ENCODE measurements around the gene PFKFB3. TPM values are rescaled to one million over a fixed set of nuclear protein-coding genes. Genes with fewer than 3 reads are reported as not detected.

PFKFB3 gene
- total and polyA plus RNA-seq, 7 donors: 10.2 to 33.2 (median 28.0) TPM

DNA sequence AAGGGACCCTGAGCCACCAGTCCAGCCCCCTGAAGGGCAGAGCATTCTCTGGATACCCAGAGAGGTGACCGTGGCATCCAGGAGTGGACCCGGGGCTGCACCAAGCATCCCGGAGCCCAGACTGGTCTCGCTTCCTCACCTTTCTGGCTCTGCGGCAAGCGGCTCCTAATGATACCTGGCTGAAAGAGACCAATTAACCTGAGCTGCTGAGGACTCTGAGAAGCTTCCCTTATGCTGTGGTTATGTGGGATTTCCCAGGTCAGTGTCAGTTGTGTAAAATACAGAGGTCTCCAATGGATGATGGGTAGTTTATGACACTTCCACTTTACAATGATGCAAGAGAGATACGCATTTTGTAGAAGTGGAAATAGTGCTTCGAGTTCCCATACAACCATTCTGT is 51.5 kb downstream of the PFKFB3 start:
- WGBS, 2 donors: 88% methylated on average over 8 of the region's 8 CpGs
- TF ChIP-seq, protein P1, sequence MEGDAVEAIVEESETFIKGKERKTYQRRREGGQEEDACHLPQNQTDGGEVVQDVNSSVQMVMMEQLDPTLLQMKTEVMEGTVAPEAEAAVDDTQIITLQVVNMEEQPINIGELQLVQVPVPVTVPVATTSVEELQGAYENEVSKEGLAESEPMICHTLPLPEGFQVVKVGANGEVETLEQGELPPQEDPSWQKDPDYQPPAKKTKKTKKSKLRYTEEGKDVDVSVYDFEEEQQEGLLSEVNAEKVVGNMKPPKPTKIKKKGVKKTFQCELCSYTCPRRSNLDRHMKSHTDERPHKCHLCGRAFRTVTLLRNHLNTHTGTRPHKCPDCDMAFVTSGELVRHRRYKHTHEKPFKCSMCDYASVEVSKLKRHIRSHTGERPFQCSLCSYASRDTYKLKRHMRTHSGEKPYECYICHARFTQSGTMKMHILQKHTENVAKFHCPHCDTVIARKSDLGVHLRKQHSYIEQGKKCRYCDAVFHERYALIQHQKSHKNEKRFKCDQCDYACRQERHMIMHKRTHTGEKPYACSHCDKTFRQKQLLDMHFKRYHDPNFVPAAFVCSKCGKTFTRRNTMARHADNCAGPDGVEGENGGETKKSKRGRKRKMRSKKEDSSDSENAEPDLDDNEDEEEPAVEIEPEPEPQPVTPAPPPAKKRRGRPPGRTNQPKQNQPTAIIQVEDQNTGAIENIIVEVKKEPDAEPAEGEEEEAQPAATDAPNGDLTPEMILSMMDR (IDR thresholded peaks at IDR 0.05): no peak
- no peak for TF ChIP-seq POLR2AphosphoS5 (IDR thresholded peaks at IDR 0.05)
- no peak for TF ChIP-seq POLR2A (IDR thresholded peaks at IDR 0.05)
- no peak for TF ChIP-seq EP300 (IDR thresholded peaks at IDR 0.05)
- Histone ChIP-seq H3K4me3 (no peak overlapping the region), H3K27ac (no peak overlapping the region), H3K4me1 (no peaks in the 10 kb centered on the region), H3K36me3 (no peaks in the 10 kb centered on the region), H3K9me3 (no peaks in the 10 kb centered on the region), H3K27me3 (no peaks in the 10 kb centered on the region)
- intact Hi-C loops (cut with DNase I): no loop called here
- peak; percentile 40 for DNase-seq

DNA sequence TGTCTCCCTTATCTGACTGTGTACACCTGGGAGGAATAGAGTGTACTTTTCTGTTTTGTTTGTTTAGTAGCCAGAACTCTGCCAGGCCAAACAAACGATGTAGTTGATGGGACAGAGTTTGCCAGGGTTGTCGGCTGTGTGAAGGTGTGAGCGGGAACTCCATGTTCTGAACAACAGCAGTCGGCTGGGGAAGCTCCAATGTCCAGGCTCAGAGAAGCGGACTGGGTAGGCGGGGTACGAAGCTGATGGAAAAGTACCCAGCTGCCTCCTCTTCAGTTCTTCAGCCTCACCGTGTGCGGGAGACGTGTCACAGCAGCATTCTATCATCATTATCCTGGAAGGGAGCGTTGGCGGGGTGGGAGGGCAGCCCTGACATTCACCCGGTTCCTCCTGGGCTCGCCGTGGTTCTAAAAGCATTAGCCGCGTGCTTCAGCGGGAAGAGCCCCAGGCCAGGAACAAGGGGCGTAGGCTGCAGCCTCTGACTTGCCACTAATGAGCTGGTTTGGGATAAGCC is 52.9 kb downstream of the PFKFB3 start:
- intact Hi-C loops (cut with DNase I): no loop called here
- DNase-seq: no peak
- WGBS, 2 donors: 39 to 86% methylated on average over 19 of the region's 19 CpGs

DNA sequence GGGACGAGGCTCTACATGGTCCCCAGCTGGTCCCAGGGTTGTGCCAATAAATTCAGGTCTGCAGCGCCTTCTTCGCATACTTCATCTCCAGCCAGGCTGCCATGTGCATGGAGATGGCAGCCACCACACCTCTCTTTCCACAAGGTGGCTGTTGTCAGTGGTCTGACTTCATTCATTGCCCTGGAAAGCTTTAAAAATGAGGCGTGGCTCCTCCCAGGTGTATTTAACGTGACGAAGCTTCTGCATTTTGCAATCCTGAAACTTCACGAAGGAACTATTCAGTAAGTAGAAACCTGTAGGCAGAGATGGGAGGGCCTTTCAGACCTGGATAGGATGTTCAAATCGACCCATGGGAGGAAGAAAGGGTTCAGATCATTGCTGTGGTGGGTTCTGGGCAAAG is 53.7 kb downstream of the PFKFB3 start:
- Histone ChIP-seq H3K4me3 (no peak overlapping the region), H3K27ac (no peak overlapping the region), H3K9me3 (no peaks in the 10 kb centered on the region), H3K36me3 (no peaks in the 10 kb centered on the region), H3K27me3 (no peaks in the 10 kb centered on the region), H3K4me1 (no peaks in the 10 kb centered on the region)
- intact Hi-C loops (cut with DNase I): no loop called here
- DNase-seq: no peak
- WGBS, 2 donors: 53 to 82% methylated on average over 8 of the region's 8 CpGs
- TF ChIP-seq POLR2A (IDR thresholded peaks at IDR 0.05) (no peak), POLR2AphosphoS5 (IDR thresholded peaks at IDR 0.05) (no peak), EP300 (IDR thresholded peaks at IDR 0.05) (no peak)
- TF ChIP-seq, protein P1 (IDR thresholded peaks at IDR 0.05): no peak

More for the DNA sequence above, 52.9 kb downstream of the PFKFB3 start:
- no peak for TF ChIP-seq POLR2A (IDR thresholded peaks at IDR 0.05)
- TF ChIP-seq, protein P1 (IDR thresholded peaks at IDR 0.05): no peak
- no peak for TF ChIP-seq POLR2AphosphoS5 (IDR thresholded peaks at IDR 0.05)
- TF ChIP-seq EP300 (IDR thresholded peaks at IDR 0.05): no peak
- Histone ChIP-seq H3K27ac (no peak overlapping the region), H3K27me3 (no peaks in the 10 kb centered on the region), H3K9me3 (no peaks in the 10 kb centered on the region), H3K4me3 (no peak overlapping the region), H3K4me1 (no peaks in the 10 kb centered on the region), H3K36me3 (no peaks in the 10 kb centered on the region)

DNA sequence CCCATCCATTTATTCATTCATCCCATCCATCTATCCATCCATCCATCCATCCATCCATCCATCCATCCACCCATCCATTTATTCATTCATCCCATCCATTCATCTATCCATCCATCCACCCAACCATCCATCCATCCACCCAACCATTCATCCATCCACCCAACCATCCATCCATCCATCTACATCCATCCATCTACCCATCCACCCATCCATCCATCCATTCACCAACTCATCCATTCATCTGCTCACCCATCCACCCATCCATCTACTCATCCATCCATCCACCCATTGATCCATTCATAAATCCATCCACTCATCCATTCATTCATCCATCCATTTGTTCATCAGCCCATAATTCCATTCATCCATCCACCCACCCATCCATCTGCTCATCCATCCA is 56.4 kb downstream of the PFKFB3 start:
- Histone ChIP-seq H3K4me3 (no peak overlapping the region), H3K9me3 (no peaks in the 10 kb centered on the region), H3K36me3 (no peaks in the 10 kb centered on the region), H3K27me3 (no peaks in the 10 kb centered on the region), H3K4me1 (no peaks in the 10 kb centered on the region), H3K27ac (no peak overlapping the region)
- no peak for DNase-seq
- intact Hi-C loops (cut with DNase I): no loop called here
- no peak for TF ChIP-seq EP300 (IDR thresholded peaks at IDR 0.05)
- no peak for TF ChIP-seq POLR2AphosphoS5 (IDR thresholded peaks at IDR 0.05)
- TF ChIP-seq POLR2A (IDR thresholded peaks at IDR 0.05): no peak
- TF ChIP-seq, protein P1 (IDR thresholded peaks at IDR 0.05): no peak

DNA sequence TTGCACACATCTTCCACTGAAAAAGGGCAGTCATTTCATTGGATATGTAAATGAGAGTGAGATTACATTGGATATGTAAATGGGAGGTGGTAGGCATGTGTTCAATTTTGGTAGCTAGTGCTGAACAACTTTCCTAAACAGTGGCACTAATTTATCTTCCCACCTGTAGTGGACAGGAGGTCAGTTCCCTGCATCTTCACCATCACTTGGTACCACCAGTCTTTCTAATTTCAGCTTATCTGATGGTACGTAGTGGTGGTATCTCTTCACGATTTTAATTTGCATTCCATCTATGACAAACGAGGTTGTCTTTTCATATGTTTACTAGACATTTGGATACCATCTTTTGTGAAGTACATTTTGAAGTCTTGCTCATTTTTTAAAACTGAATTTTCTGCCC is 58.1 kb downstream of the PFKFB3 start:
- H3K4me3 ChIP-seq: no peak overlapping the region
- no peaks in the 10 kb centered on the region for H3K36me3 ChIP-seq
- no peaks in the 10 kb centered on the region for H3K27me3 ChIP-seq
- H3K4me1 ChIP-seq: no peaks in the 10 kb centered on the region
- no peak for TF ChIP-seq EP300 (IDR thresholded peaks at IDR 0.05)
- no peak for TF ChIP-seq POLR2A (IDR thresholded peaks at IDR 0.05)
- no peak for TF ChIP-seq POLR2AphosphoS5 (IDR thresholded peaks at IDR 0.05)
- TF ChIP-seq, protein P1 (IDR thresholded peaks at IDR 0.05): no peak
- H3K9me3 ChIP-seq: no peaks in the 10 kb centered on the region
- intact Hi-C loops (cut with DNase I): no loop called here
- H3K27ac ChIP-seq: no peak overlapping the region
- WGBS, 2 donors: 92% methylated on average over 3 of the region's 3 CpGs
- no peak for DNase-seq

Data from sigmoid colon (tissue), 7 donors.